Upper lobe of left lung (tissue), 6 donors: ENCODE measurements around the gene HINFP. TPM values are rescaled to one million over a fixed set of nuclear protein-coding genes. Genes with fewer than 3 reads are reported as not detected.

Experiments
- ATAC-seq, 2 donors: fragments of 200-7000 bp; cut with Tn5 transposase; one replicate each; pipeline ENCODE4 v1.9.1; 2022; ENCODE audit warnings: mild to moderate bottlenecking in 2 of 2, moderate library complexity in 2 of 2; ENCODE audit not compliant: low FRiP score in 2 of 2
- DNase-seq, 2 donors: peaks; one replicate each; pipeline ENCODE4 v3.0.0-alpha.2; 2019 to 2020
- H3K27ac ChIP-seq, 4 donors: fragments of 200-600 bp; sonication (generic); one replicate each; pipeline ENCODE4 v1.5.1; 2016 to 2019
- H3K27me3 ChIP-seq, 4 donors: fragments of 200-600 bp; sonication (generic); one replicate each; pipeline ENCODE4 v1.5.1; 2017 to 2019
- H3K36me3 ChIP-seq, 4 donors: fragments of 200-600 bp; sonication (generic); one replicate each; pipeline ENCODE4 v1.5.1; 2016 to 2019
- H3K4me1 ChIP-seq, 4 donors: fragments of 200-600 bp; sonication (generic); one replicate each; pipeline ENCODE4 v1.5.1; 2018 to 2019
- H3K4me3 ChIP-seq, 4 donors: fragments of 200-600 bp; sonication (generic); one replicate each; pipeline ENCODE4 v1.5.1; 2017 to 2019; ENCODE audit warnings: mild to moderate bottlenecking in 2 of 4, moderate library complexity in 1 of 4
- H3K9me3 ChIP-seq, 4 donors: fragments of 200-600 bp; sonication (generic); one replicate each; pipeline ENCODE4 v1.5.1; 2018 to 2019
- CTCF ChIP-seq, 6 experiments: fragments of 450-650 bp in 4 of 6; fragments of 200-600 bp in 2 of 6; sonication (generic) in 2 of 6; IDR thresholded peaks; one replicate each; pipeline ENCODE4 v1.5.1; 2016 to 2019; ENCODE audit warnings: antibody characterized with exemption in 6 of 6
- EP300 ChIP-seq, 4 donors: sonication (generic); formaldehyde crosslinking; IDR thresholded peaks; one replicate each; pipeline ENCODE4 v1.5.1; 2017; ENCODE audit warnings: antibody characterized with exemption in 4 of 4, control low read depth in 2 of 4
- POLR2A ChIP-seq, 4 donors: fragments of 450-650 bp; IDR thresholded peaks; one replicate each; pipeline ENCODE4 v1.5.1; 2016 to 2017; ENCODE audit warnings: antibody characterized with exemption in 4 of 4, mild to moderate bottlenecking in 2 of 4
- POLR2AphosphoS5 ChIP-seq, 2 donors: sonication (generic); formaldehyde crosslinking; IDR thresholded peaks; one replicate each; pipeline ENCODE4 v1.5.1; 2017; ENCODE audit warnings: antibody characterized with exemption in 2 of 2
- WGBS, 2 donors: methylation state at CpG; one replicate each; pipeline ENCODE4 v1.1.5; 2017 to 2018; 5-methylcytosine and 5-hydroxymethylcytosine counted together
- total RNA-seq, 6 donors: library from RNA; depleted of rRNA in 4 of 6; stranded (reverse); fragments of >200 nt in 4 of 6; gene quantifications; one replicate each; pipeline versions ENCODE4 v1.1.0 to v1.2.1, GENCODE V29; 2016 to 2021
- donor health status: DM: no; HTN: no; CAD: no; lungs with moderate emphysema.
- donor health status: DM: no; HTN: yes; CAD: no; lungs with severe emphysema.

HINFP gene
- total RNA-seq, 6 donors from 2014 or later, result 22.3 to 90.1 (median 25.6) TPM

- WGBS, 2 donors, result 89 to 90% methylated on average over 10 of the region's 10 CpGs
- no peak overlapping the region for H3K27ac ChIP-seq
- no peaks in the 10 kb centered on the region for H3K27me3 ChIP-seq
- no peaks in the 10 kb centered on the region for H3K36me3 ChIP-seq
- H3K4me3 ChIP-seq, result no peak overlapping the region
- no peak for DNase-seq
- H3K9me3 ChIP-seq, result no peaks in the 10 kb centered on the region
- no peak for ATAC-seq
- TF ChIP-seq CTCF (IDR thresholded peaks at IDR 0.05), result no peak
- no peak for TF ChIP-seq EP300 (IDR thresholded peaks at IDR 0.05)
- TF ChIP-seq POLR2A (IDR thresholded peaks at IDR 0.05), result no peak
- TF ChIP-seq POLR2AphosphoS5 (IDR thresholded peaks at IDR 0.05), result no peak
- no peaks in the 10 kb centered on the region for H3K4me1 ChIP-seq
Measured at GRCh38 chr11:119156496-119156895, 35.1 kb downstream of the HINFP start.

- TF ChIP-seq POLR2AphosphoS5 (IDR thresholded peaks at IDR 0.05) (no peak), POLR2A (IDR thresholded peaks at IDR 0.05) (no peak), CTCF (IDR thresholded peaks at IDR 0.05) (no peak), EP300 (IDR thresholded peaks at IDR 0.05) (no peak)
- WGBS, 2 donors, result 50 to 63% methylated on average over 3 of the region's 3 CpGs
- Histone ChIP-seq H3K9me3 (no peaks in the 10 kb centered on the region), H3K27me3 (no peaks in the 10 kb centered on the region), H3K27ac (no peak overlapping the region), H3K36me3 (no peaks in the 10 kb centered on the region), H3K4me1 (no peaks in the 10 kb centered on the region), H3K4me3 (no peak overlapping the region)
- DNase-seq (no peak), ATAC-seq (no peak)
Measured at GRCh38 chr11:119157063-119157462, 35.7 kb downstream of the HINFP start.

GRCh38 chr11:119158467-119158866 lies 37.1 kb downstream of the HINFP start:
- H3K4me3 ChIP-seq, result no peak overlapping the region
- 91 to 95% methylated on average over 12 to 13 of the region's 13 CpGs for WGBS, 2 donors
- H3K27ac ChIP-seq, result no peak overlapping the region
- H3K36me3 ChIP-seq, result no peaks in the 10 kb centered on the region
- H3K4me1 ChIP-seq, result no peaks in the 10 kb centered on the region
- DNase-seq (no peak), ATAC-seq (no peak)
- TF ChIP-seq POLR2A (IDR thresholded peaks at IDR 0.05) (no peak), POLR2AphosphoS5 (IDR thresholded peaks at IDR 0.05) (no peak), CTCF (IDR thresholded peaks at IDR 0.05) (no peak), EP300 (IDR thresholded peaks at IDR 0.05) (no peak)
- no peaks in the 10 kb centered on the region for H3K9me3 ChIP-seq
- no peaks in the 10 kb centered on the region for H3K27me3 ChIP-seq

GRCh38 chr11:119160151-119160550 lies 38.8 kb downstream of the HINFP start:
- no peak overlapping the region for H3K27ac ChIP-seq
- H3K4me1 ChIP-seq, result no peaks in the 10 kb centered on the region
- no peaks in the 10 kb centered on the region for H3K36me3 ChIP-seq
- DNase-seq, result no peak
- H3K4me3 ChIP-seq, result no peak overlapping the region
- ATAC-seq, result no peak
- TF ChIP-seq EP300 (IDR thresholded peaks at IDR 0.05) (no peak), POLR2AphosphoS5 (IDR thresholded peaks at IDR 0.05) (no peak)
- H3K27me3 ChIP-seq, result no peaks in the 10 kb centered on the region
- no peaks in the 10 kb centered on the region for H3K9me3 ChIP-seq
- 91% methylated on average over 8 to 9 of the region's 9 CpGs for WGBS, 2 donors

- Histone ChIP-seq H3K36me3 (no peaks in the 10 kb centered on the region), H3K4me1 (no peaks in the 10 kb centered on the region), H3K27me3 (no peaks in the 10 kb centered on the region), H3K4me3 (no peak overlapping the region), H3K9me3 (no peaks in the 10 kb centered on the region), H3K27ac (no peak overlapping the region)
- no peak for DNase-seq
- no peak for ATAC-seq
- whole genome bisulfite sequencing, 2 donors, result 76 to 85% methylated on average over 6 to 8 of the region's 8 CpGs
- TF ChIP-seq CTCF (IDR thresholded peaks at IDR 0.05) (no peak), EP300 (IDR thresholded peaks at IDR 0.05) (no peak)
Measured at GRCh38 chr11:119161871-119162270, 40.5 kb downstream of the HINFP start.
